ENCODE results near the gene KRTAP10-1. TPM values are rescaled to one million over a fixed set of nuclear protein-coding genes. Genes with fewer than 3 reads are reported as not detected.
"Not testable (repeated sequence)": the region's sequence is repeated elsewhere in the genome, so short reads cannot be mapped to it uniquely, and the experiment has no call there.

Gene KRTAP10-1
- total RNA-seq, 1 donor from 2014 or later, result not detected

DNA sequence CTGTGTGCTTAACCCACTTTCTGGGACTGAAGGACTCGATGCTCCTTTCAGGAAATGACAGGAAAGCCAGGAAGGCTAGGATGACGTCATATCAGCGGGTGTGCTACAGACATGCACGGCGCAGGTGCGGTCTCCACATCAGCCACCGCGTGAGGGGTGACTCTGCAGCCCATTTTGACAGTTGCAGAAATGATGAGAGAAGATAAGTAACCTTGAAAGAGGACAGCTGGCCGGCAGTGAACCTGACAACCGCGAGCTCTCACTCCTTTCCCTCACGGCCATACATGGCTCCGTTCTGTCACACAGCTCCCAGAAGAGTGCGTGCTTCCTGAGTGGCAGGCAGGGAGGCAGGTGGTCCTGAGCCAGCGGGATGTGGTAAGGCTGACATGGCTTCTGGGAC is 42.1 kb upstream of the KRTAP10-1 start:
- Histone ChIP-seq H3K4me3 (no peak overlapping the region), H3K4me1 (no peaks in the 10 kb centered on the region), H3K27me3 (peaks cover 17% of the 10 kb centered on the region), H3K9me3 (peaks cover 8% of the 10 kb centered on the region), H3K36me3 (no peaks in the 10 kb centered on the region), H3K27ac (no peak overlapping the region)
- intact Hi-C loops (cut with DNase I), result no loop called here
- ATAC-seq (no peak), DNase-seq (no peak)
- TF ChIP-seq CTCF (IDR thresholded peaks at IDR 0.05), result no peak

- H3K9me3 ChIP-seq, result peaks cover 8% of the 10 kb centered on the region
- ATAC-seq, result no peak
- H3K4me1 ChIP-seq, result no peaks in the 10 kb centered on the region
- no peak overlapping the region for H3K27ac ChIP-seq
- no peak for DNase-seq
- no peak for TF ChIP-seq CTCF (IDR thresholded peaks at IDR 0.05)
- no peak overlapping the region for H3K4me3 ChIP-seq
- peaks cover 14% of the 10 kb centered on the region for H3K27me3 ChIP-seq
- intact Hi-C loops (cut with DNase I), result no loop called here
- H3K36me3 ChIP-seq, result no peaks in the 10 kb centered on the region
These were observed 41.2 kb upstream of the KRTAP10-1 start for GRCh38 chr21:44581158-44581557.

GRCh38 chr21:44580231-44580821 is 40.3 kb upstream of the KRTAP10-1 start, which contains the start of gene KRTAP10-5:
TSS of gene KRTAP10-5 (minus strand) at chr21:44580604. CDS start at chr21:44580578, 26 bp downstream.
- H3K4me3 ChIP-seq; DNase-seq; H3K27ac ChIP-seq; H3K36me3 ChIP-seq; H3K27me3 ChIP-seq; H3K4me1 ChIP-seq; H3K9me3 ChIP-seq; intact Hi-C loops (cut with DNase I); ATAC-seq: not testable (repeated sequence)

GRCh38 chr21:44579833-44580144 is 39.8 kb upstream of the KRTAP10-1 start:
- Histone ChIP-seq H3K27ac (no peak overlapping the region), H3K36me3 (no peaks in the 10 kb centered on the region), H3K4me3 (no peak overlapping the region), H3K9me3 (peaks cover 8% of the 10 kb centered on the region), H3K4me1 (no peaks in the 10 kb centered on the region), H3K27me3 (peaks cover under 1% of the 10 kb centered on the region)
- TF ChIP-seq CTCF (IDR thresholded peaks at IDR 0.05), result no peak
- ATAC-seq, result no peak
- DNase-seq, result peak; percentile 46
- intact Hi-C loops (cut with DNase I), result no loop called here

- no peak for TF ChIP-seq CTCF (IDR thresholded peaks at IDR 0.05)
- Histone ChIP-seq H3K4me1 (no peaks in the 10 kb centered on the region), H3K36me3 (no peaks in the 10 kb centered on the region), H3K27ac (no peak overlapping the region), H3K9me3 (peaks cover 8% of the 10 kb centered on the region), H3K4me3 (no peak overlapping the region), H3K27me3 (no peaks in the 10 kb centered on the region)
- peak; percentile 26 for ATAC-seq
- intact Hi-C loops (cut with DNase I), result no loop called here
- DNase-seq, result peak; percentile 50
These were observed 39.2 kb upstream of the KRTAP10-1 start for GRCh38 chr21:44579056-44579832.

DNA sequence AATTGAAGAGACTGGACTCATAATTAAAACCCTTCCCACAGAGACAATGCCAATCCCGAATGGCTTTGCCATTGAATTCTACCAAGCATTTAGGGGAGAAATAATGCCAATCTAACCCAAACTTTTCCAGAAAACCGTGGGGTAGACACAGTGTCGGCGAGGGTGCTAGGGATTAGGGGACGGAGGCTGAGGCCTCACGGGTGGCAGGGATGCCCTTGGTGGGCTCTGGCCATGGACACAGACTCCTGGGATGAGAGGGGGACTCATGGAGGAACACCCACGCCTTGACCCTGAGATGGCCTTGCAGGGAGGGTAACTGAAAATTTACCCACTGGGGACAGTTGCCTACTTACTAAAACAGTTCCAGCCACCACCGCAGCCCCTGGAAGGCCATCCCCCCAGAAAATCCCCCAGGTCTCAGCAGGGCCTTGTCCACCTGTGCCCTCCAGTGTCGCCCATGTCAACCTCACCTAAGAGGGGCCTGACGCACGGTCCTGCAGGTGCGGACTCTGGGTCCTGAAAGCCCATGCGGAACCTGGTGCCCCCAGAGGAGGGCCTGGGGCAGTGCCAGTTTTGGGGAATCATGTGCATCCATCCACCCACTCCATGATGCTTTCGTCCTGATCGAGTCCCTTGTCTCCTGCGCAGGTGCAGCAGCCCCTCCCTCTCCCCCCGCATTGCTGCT is 38.5 kb upstream of the KRTAP10-1 start:
- peak; percentile 48 for DNase-seq

More for the DNA sequence above, 38.5 kb upstream of the KRTAP10-1 start:
- H3K36me3 ChIP-seq, result no peaks in the 10 kb centered on the region
- H3K27ac ChIP-seq, result no peak overlapping the region
- intact Hi-C loops (cut with DNase I), result no loop called here
- peaks cover 8% of the 10 kb centered on the region for H3K9me3 ChIP-seq
- H3K4me3 ChIP-seq, result no peak overlapping the region
- no peaks in the 10 kb centered on the region for H3K27me3 ChIP-seq
- H3K4me1 ChIP-seq, result no peaks in the 10 kb centered on the region
- ATAC-seq, result no peak
- TF ChIP-seq CTCF (IDR thresholded peaks at IDR 0.05), result no peak
